H9 (cell line): ENCODE results near the gene ZNF521. TPM values are rescaled to one million over a fixed set of nuclear protein-coding genes. Genes with fewer than 3 reads are reported as not detected.

ENCODE experiments used
- DNase-seq: peaks from one replicate; pipeline ENCODE4 v3.0.0-alpha.2; 2017
- H2AFZ ChIP-seq: one replicate; pipeline ENCODE4 v1.6.1; 2013; ENCODE audit warnings: mild to moderate bottlenecking, low read length, control low read depth, moderate library complexity
- H2AK5ac ChIP-seq: 2 replicates; pipeline ENCODE4 v1.6.1; 2013; ENCODE audit warnings: low read length, control low read depth, mixed read lengths; ENCODE audit not compliant: insufficient read length
- H2BK120ac ChIP-seq: one replicate; pipeline ENCODE4 v1.6.1; 2013; ENCODE audit warnings: low read depth, mild to moderate bottlenecking, low read length, control low read depth, inconsistent platforms; ENCODE audit not compliant: poor library complexity, severe bottlenecking
- H2BK12ac ChIP-seq: 2 replicates; pipeline ENCODE4 v1.6.1; 2013; ENCODE audit warnings: low read length, control low read depth, mixed read lengths, low read depth; ENCODE audit not compliant: insufficient read length
- H2BK15ac ChIP-seq: 2 replicates; pipeline ENCODE4 v1.6.1; 2013; ENCODE audit warnings: low read depth, low read length, control low read depth
- H2BK20ac ChIP-seq: one replicate; pipeline ENCODE4 v1.6.1; 2013; ENCODE audit warnings: low read depth, mild to moderate bottlenecking, low read length, control low read depth, inconsistent platforms; ENCODE audit not compliant: poor library complexity, severe bottlenecking
- H2BK5ac ChIP-seq: 2 replicates; pipeline ENCODE4 v1.6.1; 2013; ENCODE audit warnings: low read length, control low read depth, mixed read lengths; ENCODE audit not compliant: insufficient read length
- H3K14ac ChIP-seq: 2 replicates; pipeline ENCODE4 v1.6.1; 2013; ENCODE audit warnings: low read length, control low read depth; ENCODE audit not compliant: insufficient read depth
- H3K18ac ChIP-seq: 2 replicates; pipeline ENCODE4 v1.6.1; 2013; ENCODE audit warnings: low read depth, mild to moderate bottlenecking, mixed read lengths, low read length, control low read depth; ENCODE audit not compliant: insufficient read length
- H3K23ac ChIP-seq: 2 replicates; pipeline ENCODE4 v1.6.1; 2013; ENCODE audit warnings: low read length, control low read depth, mixed read lengths, low read depth; ENCODE audit not compliant: insufficient read length
- H3K23me2 ChIP-seq: 2 replicates; pipeline ENCODE4 v1.6.1; 2013; ENCODE audit warnings: low read depth, mild to moderate bottlenecking, mixed read lengths, low read length, control low read depth; ENCODE audit not compliant: insufficient read length, poor library complexity, severe bottlenecking
- H3K27ac ChIP-seq: 2 replicates; pipeline ENCODE4 v1.5.1; 2013; ENCODE audit warnings: low read length, control low read depth, mixed read lengths, low read depth; ENCODE audit not compliant: insufficient read length
- H3K27me3 ChIP-seq: 2 replicates; pipeline ENCODE4 v1.6.1; 2013; ENCODE audit warnings: low read length, control low read depth, inconsistent platforms; ENCODE audit not compliant: insufficient read depth
- H3K4ac ChIP-seq: 2 replicates; pipeline ENCODE4 v1.6.1; 2013; ENCODE audit warnings: low read depth, mild to moderate bottlenecking, control low read depth, inconsistent platforms, low read length, moderate library complexity
- H3K4me1 ChIP-seq: 2 replicates; pipeline ENCODE4 v1.6.1; 2013; ENCODE audit warnings: low read length, control low read depth, inconsistent platforms; ENCODE audit not compliant: insufficient read depth
- H3K4me2 ChIP-seq: 2 replicates; pipeline ENCODE4 v1.6.1; 2013; ENCODE audit warnings: low read length, control low read depth, mixed read lengths; ENCODE audit not compliant: insufficient read length, insufficient read depth
- H3K56ac ChIP-seq: 2 replicates; pipeline ENCODE4 v1.6.1; 2013; ENCODE audit warnings: low read depth, mild to moderate bottlenecking, mixed read lengths, low read length, control low read depth; ENCODE audit not compliant: insufficient read length
- H3K79me1 ChIP-seq: 2 replicates; pipeline ENCODE4 v1.6.1; 2013; ENCODE audit warnings: low read depth, mild to moderate bottlenecking, moderate library complexity, low read length, control low read depth, inconsistent platforms; ENCODE audit not compliant: insufficient read depth, poor library complexity, severe bottlenecking
- H3K79me2 ChIP-seq: 2 replicates; pipeline ENCODE4 v1.6.1; 2013; ENCODE audit warnings: low read length, control low read depth, inconsistent platforms; ENCODE audit not compliant: insufficient read depth
- H3K9ac ChIP-seq: 2 replicates; pipeline ENCODE4 v1.6.1; 2013; ENCODE audit warnings: low read length, control low read depth, mixed read lengths; ENCODE audit not compliant: insufficient read length; ENCODE audit errors: extremely low read depth
- H3K9me3 ChIP-seq: one replicate; pipeline ENCODE4 v1.6.1; 2013; ENCODE audit warnings: low read depth, low read length, inconsistent platforms; ENCODE audit not compliant: control insufficient read depth
- H3T11ph ChIP-seq: one replicate; pipeline ENCODE4 v1.6.1; 2013; ENCODE audit warnings: mild to moderate bottlenecking, low read length, control low read depth, inconsistent platforms
- H4K20me1 ChIP-seq: one replicate; pipeline ENCODE4 v1.6.1; 2013; ENCODE audit not compliant: control insufficient read depth, insufficient read length, insufficient read depth
- H4K5ac ChIP-seq: 2 replicates; pipeline ENCODE4 v1.6.1; 2013; ENCODE audit warnings: low read depth, mild to moderate bottlenecking, mixed read lengths, low read length, control low read depth; ENCODE audit not compliant: insufficient read length
- H4K8ac ChIP-seq: replicated peaks from 2 replicates; pipeline ENCODE4 v1.6.1; 2013; ENCODE audit warnings: low read length, control low read depth, mixed read lengths, low read depth; ENCODE audit not compliant: insufficient read length
- H4K91ac ChIP-seq: 2 replicates; pipeline ENCODE4 v1.6.1; 2013; ENCODE audit warnings: low read depth, mild to moderate bottlenecking, moderate library complexity, mixed read lengths, low read length, control low read depth; ENCODE audit not compliant: insufficient read length
- H3K27ac Mint-ChIP-seq, 3 experiments: 2 replicates in 2 of 3; 3 replicates in 1 of 3; pipeline ENCODE4 v1.8.0; 2020 to 2021; ENCODE audit warnings: mixed read lengths in 3 of 3, mild to moderate bottlenecking in 1 of 3, moderate library complexity in 1 of 3
- H3K27me3 Mint-ChIP-seq: 2 replicates; pipeline ENCODE4 v1.8.0; 2021; ENCODE audit warnings: low read depth, mild to moderate bottlenecking, moderate library complexity, mixed read lengths
- H3K36me3 Mint-ChIP-seq, 3 experiments: 2 replicates in 2 of 3; 3 replicates in 1 of 3; pipeline ENCODE4 v1.8.0; 2020 to 2021; ENCODE audit warnings: low read depth in 3 of 3, mixed read lengths in 3 of 3; ENCODE audit not compliant: insufficient read depth in 1 of 3
- H3K4me1 Mint-ChIP-seq, 2 experiments: 2 replicates each; pipeline ENCODE4 v1.8.0; 2020; ENCODE audit warnings: mixed read lengths in 2 of 2
- H3K4me3 Mint-ChIP-seq, 2 experiments: 2 replicates in 1 of 2; 3 replicates in 1 of 2; pipeline ENCODE4 v1.8.0; 2020 to 2021; ENCODE audit warnings: mild to moderate bottlenecking in 2 of 2, mixed read lengths in 2 of 2, moderate library complexity in 1 of 2
- H3K9me3 Mint-ChIP-seq, 2 experiments: 2 replicates in 1 of 2; 3 replicates in 1 of 2; pipeline ENCODE4 v1.8.0; 2020; ENCODE audit warnings: mild to moderate bottlenecking in 2 of 2, mixed read lengths in 2 of 2, moderate library complexity in 1 of 2
- WGBS: extraction: QIAGEN DNeasy Blood & Tissue Kit; methylation state at CpG from one replicate; pipeline ENCODE4 v1.1.7; 2013; ENCODE audit warnings: missing lambda C conversion rate, low lambda C conversion rate, mixed read lengths; ENCODE audit not compliant: insufficient read length; ENCODE audit errors: extremely low coverage; 5-methylcytosine and 5-hydroxymethylcytosine counted together
- total RNA-seq: library from RNA; stranded (reverse); gene quantifications from 2 replicates; pipeline ENCODE4 v1.2.1, GENCODE V29; 2021
- TF ChIP-seq, protein P1 (sequence below): fragments of 200-600 bp; sonication (generic); conservative IDR thresholded peaks from 3 replicates; pipeline ENCODE4 v1.8.0; 2021; ENCODE audit warnings: antibody characterized with exemption, mild to moderate bottlenecking

Gene ZNF521
- total RNA-seq, 1 experiment from 2014 or later, result 3.3 TPM

DNA sequence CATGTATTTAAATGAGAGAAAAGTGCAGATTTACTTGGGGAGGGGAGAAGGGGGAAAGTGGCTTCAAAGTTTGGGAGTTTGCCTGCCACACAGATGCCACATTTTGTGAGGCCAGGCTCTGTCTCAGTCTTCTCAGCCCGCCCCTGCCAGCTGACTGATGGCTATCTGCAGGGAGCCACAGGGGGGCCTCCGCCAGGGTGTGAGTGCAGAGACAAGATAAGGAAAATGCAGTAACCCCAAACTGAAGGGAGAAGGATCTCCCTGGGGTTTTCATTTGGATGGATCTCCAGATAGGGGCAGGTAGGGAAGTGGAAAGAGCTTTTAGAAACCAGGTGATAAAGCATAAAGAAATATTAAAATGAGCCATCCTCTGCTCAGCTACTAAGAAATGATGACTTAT is 128.8 kb downstream of the ZNF521 start:
- no peaks in the 10 kb centered on the region for H3K27me3 Mint-ChIP-seq
- no peaks in the 10 kb centered on the region for H4K20me1 ChIP-seq
- no peaks in the 10 kb centered on the region for H3K9me3 Mint-ChIP-seq
- no peak overlapping the region for H3K56ac ChIP-seq
- H3K27me3 ChIP-seq, result no peaks in the 10 kb centered on the region
- no CpG with 5 or more reads among the region's 2 CpGs for WGBS
- H3K4ac ChIP-seq, result no peak overlapping the region
- no peak overlapping the region for H3K27ac ChIP-seq
- H4K91ac ChIP-seq, result no peak overlapping the region
- H2BK5ac ChIP-seq, result no peak overlapping the region
- H2AFZ ChIP-seq, result no peak overlapping the region
- no peak overlapping the region for H3T11ph ChIP-seq
- no peak overlapping the region for H2BK120ac ChIP-seq
- H4K8ac ChIP-seq, result no peak overlapping the region
- H3K18ac ChIP-seq, result no peak overlapping the region
- H3K27ac Mint-ChIP-seq, result peak overlapping the region in 2 of 3 experiments; percentile 20 to 29; a peak in 3 of 7 replicates
- no peak overlapping the region for H2BK20ac ChIP-seq
- H2AK5ac ChIP-seq, result no peak overlapping the region
- H4K5ac ChIP-seq, result no peak overlapping the region
- peaks cover 5 to 8% of the 10 kb centered on the region in 2 experiments for H3K4me1 Mint-ChIP-seq
- no peaks in the 10 kb centered on the region for H3K4me1 ChIP-seq
- no peak overlapping the region for H3K4me3 Mint-ChIP-seq
- H3K9ac ChIP-seq, result no peak overlapping the region
- peak; percentile 50 for DNase-seq
- no peak overlapping the region for H2BK12ac ChIP-seq
- TF ChIP-seq, protein P1, sequence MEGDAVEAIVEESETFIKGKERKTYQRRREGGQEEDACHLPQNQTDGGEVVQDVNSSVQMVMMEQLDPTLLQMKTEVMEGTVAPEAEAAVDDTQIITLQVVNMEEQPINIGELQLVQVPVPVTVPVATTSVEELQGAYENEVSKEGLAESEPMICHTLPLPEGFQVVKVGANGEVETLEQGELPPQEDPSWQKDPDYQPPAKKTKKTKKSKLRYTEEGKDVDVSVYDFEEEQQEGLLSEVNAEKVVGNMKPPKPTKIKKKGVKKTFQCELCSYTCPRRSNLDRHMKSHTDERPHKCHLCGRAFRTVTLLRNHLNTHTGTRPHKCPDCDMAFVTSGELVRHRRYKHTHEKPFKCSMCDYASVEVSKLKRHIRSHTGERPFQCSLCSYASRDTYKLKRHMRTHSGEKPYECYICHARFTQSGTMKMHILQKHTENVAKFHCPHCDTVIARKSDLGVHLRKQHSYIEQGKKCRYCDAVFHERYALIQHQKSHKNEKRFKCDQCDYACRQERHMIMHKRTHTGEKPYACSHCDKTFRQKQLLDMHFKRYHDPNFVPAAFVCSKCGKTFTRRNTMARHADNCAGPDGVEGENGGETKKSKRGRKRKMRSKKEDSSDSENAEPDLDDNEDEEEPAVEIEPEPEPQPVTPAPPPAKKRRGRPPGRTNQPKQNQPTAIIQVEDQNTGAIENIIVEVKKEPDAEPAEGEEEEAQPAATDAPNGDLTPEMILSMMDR, result no peak
- peaks cover 0 to 25% (median 16%) of the 10 kb centered on the region in 3 experiments; a peak in 4 of 7 replicates for H3K36me3 Mint-ChIP-seq
- no peaks in the 10 kb centered on the region for H3K9me3 ChIP-seq
- H3K4me2 ChIP-seq, result no peak overlapping the region
- no peak overlapping the region for H3K23ac ChIP-seq
- no peaks in the 10 kb centered on the region for H3K23me2 ChIP-seq
- no peaks in the 10 kb centered on the region for H3K79me2 ChIP-seq
- H3K14ac ChIP-seq, result no peak overlapping the region
- H2BK15ac ChIP-seq, result no peak overlapping the region
- H3K79me1 ChIP-seq, result no peaks in the 10 kb centered on the region
